Natural killer cell (primary cell): ENCODE measurements around the gene ZNF225. TPM values are rescaled to one million over a fixed set of nuclear protein-coding genes. Genes with fewer than 3 reads are reported as not detected.

ENCODE experiments used
- ATAC-seq, 3 donors: fragments of 150-1000 bp in 2 of 3; fragments of 200-7000 bp in 1 of 3; cut with Tn5 transposase; 1 replicate in 1 of 3; 2 replicates in 2 of 3; pipeline ENCODE4 v1.10.0; 2021; ENCODE audit warnings: mild to moderate bottlenecking in 2 of 3, moderate library complexity in 2 of 3
- DNase-seq, 2 donors: peaks; one replicate each; pipeline versions ENCODE4 v3.0.0 to v3.0.0-alpha.2; 2013 to 2021; ENCODE audit warnings: mixed read lengths in 1 of 2
- H3K27ac ChIP-seq: one replicate; pipeline ENCODE4 v1.5.1; 2013; ENCODE audit warnings: mild to moderate bottlenecking, low read length
- H3K27me3 ChIP-seq: one replicate; pipeline ENCODE4 v1.6.1; 2013; ENCODE audit warnings: low read length; ENCODE audit not compliant: control insufficient read depth, insufficient read depth
- H3K36me3 ChIP-seq: one replicate; pipeline ENCODE4 v1.6.1; 2013; ENCODE audit warnings: low read length; ENCODE audit not compliant: control insufficient read depth, insufficient read depth
- H3K4me1 ChIP-seq: one replicate; pipeline ENCODE4 v1.6.1; 2013; ENCODE audit warnings: low read length; ENCODE audit not compliant: control insufficient read depth, insufficient read depth
- H3K4me3 ChIP-seq: one replicate; pipeline ENCODE4 v1.5.1; 2013; ENCODE audit warnings: low read length
- H3K9me3 ChIP-seq: one replicate; pipeline ENCODE4 v1.6.1; 2013; ENCODE audit warnings: low read length; ENCODE audit not compliant: control insufficient read depth, insufficient read depth
- H3K27ac Mint-ChIP-seq, 2 donors: one replicate each; pipeline ENCODE4 v1.8.0; 2022; ENCODE audit warnings: mild to moderate bottlenecking in 2 of 2, mixed read lengths in 2 of 2, moderate library complexity in 1 of 2
- H3K27me3 Mint-ChIP-seq, 2 donors: one replicate each; pipeline ENCODE4 v1.8.0; 2022; ENCODE audit warnings: low read depth in 2 of 2, mixed read lengths in 2 of 2
- H3K36me3 Mint-ChIP-seq: one replicate; pipeline ENCODE4 v1.8.0; 2022; ENCODE audit warnings: mixed read lengths
- H3K4me1 Mint-ChIP-seq, 2 donors: one replicate each; pipeline ENCODE4 v1.8.0; 2022; ENCODE audit warnings: mixed read lengths in 2 of 2
- H3K4me3 Mint-ChIP-seq: one replicate; pipeline ENCODE4 v1.8.0; 2022; ENCODE audit warnings: mild to moderate bottlenecking, moderate library complexity, mixed read lengths
- H3K9me3 Mint-ChIP-seq, 2 donors: one replicate each; pipeline ENCODE4 v1.8.0; 2022; ENCODE audit warnings: mixed read lengths in 2 of 2
- CTCF ChIP-seq: fragments of 200-600 bp; IDR thresholded peaks from one replicate; pipeline ENCODE4 v1.8.0; 2022; ENCODE audit warnings: antibody characterized with exemption
- WGBS: methylation state at CpG from one replicate; pipeline ENCODE4 v1.1.7; 2013; ENCODE audit warnings: missing lambda C conversion rate; ENCODE audit not compliant: insufficient coverage; 5-methylcytosine and 5-hydroxymethylcytosine counted together
- intact Hi-C: fragments of 100-400 bp; cut with micrococcal nuclease; formaldehyde crosslinking; loops from one replicate; pipeline ENCODE4 v1.14.2; 2022
- total RNA-seq, 4 donors: library from RNA; stranded (reverse); fragments of 120-200 nt in 1 of 4; gene quantifications; one replicate each; pipeline versions ENCODE4 v1.2.3 to v1.2.4, GENCODE V29; 2013 to 2022

ZNF225 gene
- total RNA-seq, 3 donors from 2014 or later (not counting 1 experiment from before 2014, with no cell fraction given): 1.5 to 3.6 (median 3.0) TPM

GRCh38 chr19:44109458-44109857 is 3.7 kb upstream of the ZNF225 start:
- DNase-seq: no peak
- ATAC-seq: no peak
- Histone ChIP-seq H3K4me3 (no peak overlapping the region), H3K4me1 (peaks cover 18% of the 10 kb centered on the region), H3K27ac (no peak overlapping the region), H3K36me3 (peaks cover 13% of the 10 kb centered on the region), H3K9me3 (peaks cover 41% of the 10 kb centered on the region), H3K27me3 (no peaks in the 10 kb centered on the region)
- Mint-ChIP-seq H3K9me3 (peaks cover 19 to 30% of the 10 kb centered on the region in 2 donors), H3K36me3 (peaks cover 47% of the 10 kb centered on the region), H3K27me3 (no peaks in the 10 kb centered on the region), H3K4me3 (no peak overlapping the region), H3K4me1 (peaks cover 23 to 24% of the 10 kb centered on the region in 2 donors), H3K27ac (no peak overlapping the region)
- intact Hi-C loops: no loop called here
- TF ChIP-seq CTCF: no peak

GRCh38 chr19:44111910-44112463 is 1.2 kb upstream of the ZNF225 start:
- no peak overlapping the region for H3K27ac ChIP-seq
- ATAC-seq (no peak), DNase-seq (peak in 1 of 2 donors; percentile 5)
- peaks cover 29% of the 10 kb centered on the region for H3K9me3 ChIP-seq
- Mint-ChIP-seq H3K27me3 (no peaks in the 10 kb centered on the region), H3K4me1 (peaks cover 23 to 31% of the 10 kb centered on the region in 2 donors), H3K36me3 (peaks cover 30% of the 10 kb centered on the region), H3K9me3 (peaks cover 13 to 23% of the 10 kb centered on the region in 2 donors), H3K27ac (peak overlapping the region in 1 of 2 donors; percentile 24), H3K4me3 (peak overlapping the region; percentile 97)
- 33% methylated on average over 16 of the region's 17 CpGs for WGBS
- intact Hi-C loops: no loop called here
- no peak overlapping the region for H3K4me3 ChIP-seq
- H3K4me1 ChIP-seq: peaks cover 20% of the 10 kb centered on the region
- H3K27me3 ChIP-seq: no peaks in the 10 kb centered on the region
- H3K36me3 ChIP-seq: peaks cover 9% of the 10 kb centered on the region
- TF ChIP-seq CTCF: no peak

GRCh38 chr19:44112802-44113137 is 429 bp upstream of the ZNF225 start:
- Histone ChIP-seq H3K4me3 (peak overlapping the region; percentile 88), H3K9me3 (peaks cover 21% of the 10 kb centered on the region), H3K27ac (no peak overlapping the region), H3K27me3 (no peaks in the 10 kb centered on the region), H3K4me1 (peaks cover 20% of the 10 kb centered on the region), H3K36me3 (peaks cover 12% of the 10 kb centered on the region)
- peak overlapping the region; percentile 97 for H3K4me3 Mint-ChIP-seq
- H3K36me3 Mint-ChIP-seq: peaks cover 23% of the 10 kb centered on the region
- DNase-seq (no peak), ATAC-seq (no peak)
- intact Hi-C loops: no loop called here
- 2% methylated on average over 11 of the region's 11 CpGs for WGBS
- H3K27ac Mint-ChIP-seq: peak overlapping the region; percentile 90 to 92
- H3K27me3 Mint-ChIP-seq: no peaks in the 10 kb centered on the region
- TF ChIP-seq CTCF: no peak
- peaks cover 8 to 16% of the 10 kb centered on the region in 2 donors for H3K9me3 Mint-ChIP-seq
- peaks cover 23 to 31% of the 10 kb centered on the region in 2 donors for H3K4me1 Mint-ChIP-seq
